Ramos (cell line): ENCODE results near the gene APOO.

Source experiments
- in situ Hi-C: fragments of 300-500 bp; cut with MboI; formaldehyde crosslinking; loops from one replicate; pipeline ENCODE4 v1.14.3; 2022; ENCODE audit warnings: low sequenced_read_pairs; ENCODE audit not compliant: unreplicated experiment

The APOO gene

GRCh38 chrX:23907498-23908218, at the start of gene APOO, which contains the start of gene CXorf58:
APOO (minus strand) TSS chrX:23907938; CDS start chrX:23907702, 236 bp downstream.
CXorf58 (plus strand) TSS chrX:23908006; CDS start chrX:23910303, 2,297 bp downstream.
- in situ Hi-C loops: loop anchor here (10.0 kb wide), 1 partner anchor 153 kb away; no protein-coding TSS in a partner anchor

DNA sequence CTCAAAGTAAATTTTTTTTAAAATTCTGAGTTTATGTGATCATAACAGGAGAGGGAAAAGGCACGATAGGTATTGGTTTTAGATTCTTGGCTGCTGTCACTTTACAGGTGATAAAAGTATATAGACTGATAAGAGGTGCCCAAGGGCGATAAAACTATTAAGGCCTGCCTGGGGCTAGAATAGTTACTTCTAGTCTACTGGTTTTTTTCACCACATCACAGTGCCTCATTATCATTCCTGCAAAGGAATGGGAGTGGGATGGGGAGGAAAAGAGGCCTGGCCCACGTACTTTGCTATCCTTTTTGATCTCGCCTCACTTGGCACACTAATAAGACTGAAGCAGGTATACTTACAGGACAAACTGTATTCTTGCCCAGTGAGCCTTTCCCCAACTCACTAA, 46.7 kb upstream of the APOO start:
- in situ Hi-C loops: no loop called here

GRCh38 chrX:23953908-23954269, 46.2 kb upstream of the APOO start:
- in situ Hi-C loops: no loop called here

GRCh38 chrX:23952984-23953907, 45.5 kb upstream of the APOO start:
- in situ Hi-C loops: no loop called here

GRCh38 chrX:23952391-23952790, 44.7 kb upstream of the APOO start:
- in situ Hi-C loops: no loop called here

DNA sequence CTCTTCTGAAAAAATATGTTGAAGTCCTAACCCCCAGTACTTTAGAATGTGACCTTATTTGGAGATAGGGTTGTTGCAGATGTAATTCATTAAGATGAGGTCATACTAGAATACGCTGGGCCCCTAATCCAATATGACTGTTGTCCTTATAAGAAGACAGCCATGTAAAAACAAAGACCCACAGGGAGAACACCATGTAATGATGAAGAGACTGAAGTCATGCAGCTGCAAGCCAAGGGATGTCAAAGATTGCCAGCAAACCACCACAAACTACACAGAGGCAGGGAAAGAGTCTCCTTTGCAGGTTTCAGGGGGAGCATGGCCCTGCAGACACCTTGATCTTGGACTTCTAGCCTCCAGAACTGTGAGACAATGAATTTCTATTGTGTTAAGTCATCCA, 37.5 kb upstream of the APOO start:
- in situ Hi-C loops: no loop called here

GRCh38 chrX:23944234-23944633, 36.5 kb upstream of the APOO start:
- in situ Hi-C loops: no loop called here

DNA sequence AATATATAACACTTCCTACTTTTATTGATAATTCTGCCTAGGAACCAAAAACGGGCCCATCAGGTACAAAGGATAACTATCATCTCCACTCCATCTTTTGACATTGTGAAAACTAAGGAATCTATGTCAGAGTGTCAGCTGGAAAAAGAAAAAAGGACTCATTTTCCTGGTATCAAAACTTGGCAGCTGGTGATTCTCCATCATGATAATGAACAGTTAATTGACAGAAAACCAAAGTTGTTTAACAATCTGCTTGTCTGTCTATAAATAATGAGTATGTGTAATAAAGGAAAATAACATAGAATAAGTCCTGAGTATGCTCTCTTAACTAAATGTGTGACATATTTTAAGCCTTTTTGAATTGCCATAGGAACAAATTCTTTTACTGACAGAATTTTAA, 31.5 kb upstream of the APOO start:
- in situ Hi-C loops: no loop called here

GRCh38 chrX:23938690-23939089, 31.0 kb upstream of the APOO start:
- in situ Hi-C loops: no loop called here

DNA sequence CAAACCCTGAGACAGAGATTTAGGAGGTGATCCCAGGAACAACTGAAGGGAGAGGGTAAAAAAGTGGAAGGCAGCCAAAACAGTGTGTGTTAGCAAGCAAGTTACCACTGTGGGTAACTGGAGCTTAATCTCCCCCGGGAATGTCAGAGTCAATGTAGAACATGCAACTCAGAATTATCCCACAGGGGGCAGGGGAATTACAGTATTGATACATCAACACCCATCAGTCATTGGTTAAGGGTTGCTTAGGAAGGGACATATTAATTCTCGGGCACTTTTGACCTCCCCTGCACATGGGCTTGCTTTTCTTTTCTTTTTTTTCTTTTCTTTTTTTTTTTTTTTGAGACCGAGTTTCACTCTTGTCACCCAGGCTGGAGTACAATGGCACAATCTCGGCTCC, 29.4 kb upstream of the APOO start:
- in situ Hi-C loops: no loop called here

- in situ Hi-C loops: no loop called here
Measured at GRCh38 chrX:23936180-23936579, 28.4 kb upstream of the APOO start.

GRCh38 chrX:23935106-23935505, 27.4 kb upstream of the APOO start:
- in situ Hi-C loops: no loop called here

- in situ Hi-C loops: no loop called here
Measured at GRCh38 chrX:23932046-23932445, 24.3 kb upstream of the APOO start.

DNA sequence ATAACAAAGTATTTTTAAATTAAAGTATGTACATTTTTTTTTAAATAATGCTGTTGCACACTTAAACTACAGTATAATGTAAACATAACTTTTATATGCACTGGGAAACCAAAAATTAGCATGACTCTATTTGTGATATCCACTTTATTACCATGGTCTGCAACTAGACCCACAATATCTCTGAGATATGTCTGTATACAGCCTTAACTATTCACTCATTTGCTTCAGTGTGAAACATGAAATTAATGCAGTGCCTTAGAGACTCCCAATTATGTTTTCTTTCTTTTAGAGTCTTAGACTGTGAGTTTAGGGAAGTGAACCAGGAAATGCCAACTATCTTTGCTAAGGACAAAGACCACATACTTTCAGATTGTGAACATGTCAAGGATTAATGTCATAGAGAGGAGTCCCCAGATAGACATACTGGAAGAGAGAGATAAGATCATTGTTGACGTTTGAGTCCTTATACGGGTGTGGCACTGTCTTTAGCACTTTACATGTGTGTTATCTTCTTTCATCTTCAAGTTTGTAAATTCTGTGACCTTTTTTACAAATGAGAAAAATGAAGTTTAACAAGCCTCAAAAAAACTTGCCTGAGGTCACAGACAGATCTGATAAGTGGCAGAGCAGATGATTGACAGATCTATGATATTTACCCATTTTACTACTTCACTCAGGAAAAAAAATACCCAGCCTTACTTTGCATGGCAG, 23.3 kb upstream of the APOO start:
- in situ Hi-C loops: no loop called here

DNA sequence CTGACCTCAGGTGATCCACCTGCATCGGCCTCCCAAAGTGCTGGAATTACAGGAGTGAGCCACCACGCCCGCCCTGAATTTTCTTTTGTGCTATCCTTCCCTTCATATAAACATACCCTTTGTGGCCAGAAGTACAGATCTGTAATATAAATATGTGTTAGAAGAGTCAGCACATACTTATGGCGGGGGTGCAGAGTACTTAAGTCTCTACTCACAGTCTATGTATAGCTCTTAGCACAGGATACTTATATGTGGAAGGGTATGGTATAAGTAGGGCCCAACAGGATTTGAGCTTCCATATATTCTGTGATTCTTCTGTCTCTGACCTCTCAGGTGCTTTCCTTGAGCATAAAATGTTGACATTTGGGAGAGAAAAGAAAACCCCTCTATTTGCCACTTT, 18.3 kb upstream of the APOO start:
- in situ Hi-C loops: no loop called here

DNA sequence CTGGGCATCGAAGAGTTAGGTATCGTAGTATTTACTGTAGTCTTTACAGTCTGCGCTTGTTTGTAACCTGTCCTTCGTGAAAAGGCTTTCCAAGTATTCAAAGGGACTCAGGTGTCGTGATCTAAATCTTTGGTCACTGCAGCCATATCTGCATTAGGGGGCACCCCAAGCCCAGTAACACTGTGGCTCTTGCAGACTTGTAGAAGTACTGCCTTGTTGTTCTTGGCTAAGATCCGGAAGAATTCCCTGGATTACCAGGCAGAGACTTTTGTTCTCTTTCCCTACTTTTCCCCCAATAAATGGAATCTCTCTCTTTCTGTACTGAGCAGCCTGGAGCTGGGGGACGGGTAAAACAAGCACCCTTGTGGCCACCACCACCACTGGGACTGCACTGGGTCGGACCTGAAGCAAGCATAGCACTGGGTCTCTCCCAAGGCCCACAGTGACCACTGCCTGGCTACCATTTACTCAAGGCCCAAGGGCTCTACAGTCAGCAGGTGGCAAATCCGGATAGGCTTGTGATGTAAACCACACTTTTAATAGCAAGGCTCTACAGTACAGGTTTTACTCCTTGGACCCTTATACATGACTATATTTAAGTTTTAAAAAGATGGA, 12.1 kb upstream of the APOO start:
- in situ Hi-C loops: no loop called here

DNA sequence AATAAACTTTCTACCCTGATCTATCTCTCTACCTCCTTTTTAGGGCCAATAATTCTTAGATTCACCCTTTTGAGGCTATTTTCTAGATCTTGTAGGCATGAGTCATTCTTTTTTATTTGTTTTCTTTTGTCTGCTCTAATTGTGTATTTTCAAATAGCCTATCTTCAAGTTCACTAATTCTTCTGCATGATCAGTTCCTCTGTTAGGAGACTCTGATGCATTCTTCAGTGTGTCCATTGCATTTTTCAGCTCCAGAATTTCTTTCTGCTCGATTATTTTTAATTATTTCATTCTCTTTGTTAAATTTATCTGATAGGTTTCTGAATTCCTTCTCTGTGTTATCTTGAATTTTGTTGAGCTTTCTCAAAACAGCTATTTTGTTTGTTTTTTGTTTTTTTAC, 11.4 kb upstream of the APOO start:
- in situ Hi-C loops: no loop called here

DNA sequence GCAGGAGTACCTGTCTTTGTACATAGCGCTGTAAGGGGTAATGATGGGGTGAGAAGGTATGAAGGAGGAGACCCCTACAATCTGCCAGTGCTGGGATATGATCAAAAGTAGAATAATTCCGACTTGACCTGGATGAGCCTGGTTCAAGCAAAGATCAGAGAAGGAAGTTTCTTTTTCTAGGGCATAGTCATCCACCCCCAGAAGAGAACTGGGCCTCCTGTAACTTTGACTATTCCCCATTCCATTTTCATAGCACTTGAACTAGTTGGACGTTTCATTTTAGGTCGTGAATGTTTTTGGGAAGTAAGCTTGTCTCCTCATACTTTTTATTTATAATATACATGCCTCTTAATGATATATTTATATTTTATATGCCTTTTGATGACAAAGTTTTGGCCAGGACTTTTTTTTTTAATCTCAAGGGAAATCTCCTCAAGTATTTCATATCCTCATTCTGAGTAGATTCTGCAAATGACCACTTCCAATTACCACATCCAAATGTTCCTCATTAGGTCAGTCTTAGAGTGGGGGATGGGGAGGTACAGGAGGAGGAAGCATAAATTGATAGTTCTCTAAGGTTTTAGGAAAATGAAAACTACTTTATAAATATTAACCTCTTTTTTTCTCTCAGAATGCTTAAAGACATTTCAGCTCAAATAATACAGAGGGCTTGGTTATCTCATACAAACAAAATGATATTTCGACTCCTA, 3.5 kb upstream of the APOO start:
- in situ Hi-C loops: no loop called here

DNA sequence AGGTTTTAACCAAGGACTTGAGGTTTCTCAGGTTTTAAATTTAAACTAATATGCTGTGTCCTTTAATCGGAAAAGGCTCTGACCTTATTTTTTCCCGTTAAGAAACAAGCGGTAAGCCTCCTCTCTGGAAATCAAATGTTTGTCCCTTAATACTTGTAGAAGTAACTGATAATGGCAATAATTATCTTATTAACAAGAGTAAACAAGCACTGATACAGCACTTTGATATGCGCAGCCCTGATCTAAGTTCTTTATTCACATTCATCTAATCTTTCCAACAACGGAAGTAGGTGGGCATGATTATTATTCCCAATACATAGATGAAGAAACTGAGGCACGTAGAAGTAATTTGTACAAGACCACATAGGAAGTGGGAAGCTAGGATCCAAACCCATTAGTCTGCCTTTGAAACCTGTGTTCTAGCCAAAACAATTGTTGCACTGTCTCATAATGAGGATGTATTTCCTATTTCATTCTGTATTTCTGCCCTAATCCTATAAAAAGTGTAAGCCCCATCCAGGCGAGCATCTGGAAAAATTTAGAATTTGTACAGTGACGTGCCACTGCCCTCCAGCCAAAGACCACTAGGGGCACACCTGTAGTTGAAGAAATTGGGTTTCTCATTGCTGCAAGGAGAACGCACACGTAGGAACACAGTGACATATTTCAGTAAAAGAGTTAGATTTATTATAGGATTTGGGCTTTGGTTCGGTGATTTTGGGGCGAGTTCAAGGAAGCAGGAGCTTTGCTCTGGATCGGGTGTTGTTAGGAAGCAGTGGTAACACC, 674 bp upstream of the APOO start:
- in situ Hi-C loops: loop anchor here (10.0 kb wide), 1 partner anchor 154 kb away; no protein-coding TSS in a partner anchor
